Globus pallidus (tissue), 1 donor: ENCODE results near the gene HOXC13.

ENCODE experiments used
- DNase-seq: peaks from one replicate; pipeline ENCODE4 v3.0.0-alpha.2; 2015; ENCODE audit warnings: low spot score

Gene HOXC13

GRCh38 chr12:53995378-53996239 is 57.0 kb downstream of the HOXC13 start:
- DNase-seq = no peak
